ENCODE results near the gene GLB1L2.

GRCh38 chr11:134292661-134293060 lies 39.1 kb upstream of the GLB1L2 start:
- TF ChIP-seq CTCF (IDR thresholded peaks at IDR 0.05; ENCODE audit: borderline replicate concordance, extremely low read depth, low read length, poor library complexity, severe bottlenecking) (no peak), EZH2 (IDR thresholded peaks at IDR 0.05; ENCODE audit: borderline replicate concordance, low read depth, low read length, severe bottlenecking) (no peak)

Measured in DND-41 (cell line).